ENCODE results near the gene CTTNBP2NL.

The CTTNBP2NL gene

GRCh38 chr1:112417271-112417670 lies 21.3 kb downstream of the CTTNBP2NL start:
- no peak overlapping the region for H3K27ac ChIP-seq (ENCODE audit: extremely low read depth, low read depth, low read length)
- H3K9me3 ChIP-seq (ENCODE audit: control insufficient read depth, insufficient read depth, low read depth, low read length), result no peaks in the 10 kb centered on the region
- H3K4me3 ChIP-seq (ENCODE audit: low read depth, low read length), result no peak overlapping the region
- peaks cover 20 to 49% of the 10 kb centered on the region in 2 experiments for H3K36me3 ChIP-seq (ENCODE audit: control insufficient read depth in 2 of 2, insufficient read depth in 1 of 2, low read length in 2 of 2)
- TF ChIP-seq PBX3 (CRISPR knock-in tag; IDR thresholded peaks at IDR 0.05) (no peak), BCL11B (tag by site-specific recombination; IDR thresholded peaks at IDR 0.05; ENCODE audit: low read depth) (no peak), ZBTB1 (tag by site-specific recombination; IDR thresholded peaks at IDR 0.05) (no peak), ZNF112 (tag by site-specific recombination; IDR thresholded peaks at IDR 0.05) (no peak), ZNF510 (tag by site-specific recombination; IDR thresholded peaks at IDR 0.05; ENCODE audit: insufficient replicate concordance) (no peak), GLI2 (tag by site-specific recombination; IDR thresholded peaks at IDR 0.05; ENCODE audit: borderline replicate concordance, low read depth) (no peak), KLF16 (tag by site-specific recombination; IDR thresholded peaks at IDR 0.05) (no peak), ZNF768 (tag by site-specific recombination; IDR thresholded peaks at IDR 0.05) (no peak), MZF1 (tag by site-specific recombination; IDR thresholded peaks at IDR 0.05; ENCODE audit: borderline replicate concordance) (no peak), ZNF214 (tag by site-specific recombination; IDR thresholded peaks at IDR 0.05; ENCODE audit: borderline replicate concordance) (no peak)
- TF ChIP-seq, protein P1, sequence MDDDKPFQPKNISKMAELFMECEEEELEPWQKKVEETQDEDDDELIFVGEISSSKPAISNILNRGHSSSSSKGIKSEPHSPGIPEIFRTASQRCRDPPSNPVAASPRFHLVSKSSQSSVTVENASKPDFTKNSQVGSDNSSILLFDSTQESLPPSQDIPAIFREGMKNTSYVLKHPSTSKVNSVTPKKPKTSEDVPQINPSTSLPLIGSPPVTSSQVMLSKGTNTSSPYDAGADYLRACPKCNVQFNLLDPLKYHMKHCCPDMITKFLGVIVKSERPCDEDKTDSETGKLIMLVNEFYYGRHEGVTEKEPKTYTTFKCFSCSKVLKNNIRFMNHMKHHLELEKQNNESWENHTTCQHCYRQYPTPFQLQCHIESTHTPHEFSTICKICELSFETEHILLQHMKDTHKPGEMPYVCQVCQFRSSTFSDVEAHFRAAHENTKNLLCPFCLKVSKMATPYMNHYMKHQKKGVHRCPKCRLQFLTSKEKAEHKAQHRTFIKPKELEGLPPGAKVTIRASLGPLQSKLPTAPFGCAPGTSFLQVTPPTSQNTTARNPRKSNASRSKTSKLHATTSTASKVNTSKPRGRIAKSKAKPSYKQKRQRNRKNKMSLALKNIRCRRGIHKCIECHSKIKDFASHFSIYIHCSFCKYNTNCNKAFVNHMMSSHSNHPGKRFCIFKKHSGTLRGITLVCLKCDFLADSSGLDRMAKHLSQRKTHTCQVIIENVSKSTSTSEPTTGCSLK (tag by site-specific recombination; IDR thresholded peaks at IDR 0.05), result no peak
- TF ChIP-seq, protein P2, sequence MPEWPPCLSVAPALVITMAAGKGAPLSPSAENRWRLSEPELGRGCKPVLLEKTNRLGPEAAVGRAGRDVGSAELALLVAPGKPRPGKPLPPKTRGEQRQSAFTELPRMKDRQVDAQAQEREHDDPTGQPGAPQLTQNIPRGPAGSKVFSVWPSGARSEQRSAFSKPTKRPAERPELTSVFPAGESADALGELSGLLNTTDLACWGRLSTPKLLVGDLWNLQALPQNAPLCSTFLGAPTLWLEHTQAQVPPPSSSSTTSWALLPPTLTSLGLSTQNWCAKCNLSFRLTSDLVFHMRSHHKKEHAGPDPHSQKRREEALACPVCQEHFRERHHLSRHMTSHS (tag by site-specific recombination; IDR thresholded peaks at IDR 0.05), result no peak
- POLR2A ChIA-PET, result no interaction called here
- no peaks in the 10 kb centered on the region for H3K4me1 ChIP-seq (ENCODE audit: control insufficient read depth, insufficient read depth, low read length)
- CTCF ChIA-PET, result no interaction called here

GRCh38 chr1:112418099-112418892 lies 22.3 kb downstream of the CTTNBP2NL start:
- no peaks in the 10 kb centered on the region for H3K9me3 ChIP-seq (ENCODE audit: control insufficient read depth, insufficient read depth, low read depth, low read length)
- CTCF ChIA-PET, result no interaction called here
- no peak overlapping the region for H3K4me3 ChIP-seq (ENCODE audit: low read depth, low read length)
- H3K36me3 ChIP-seq (ENCODE audit: control insufficient read depth in 2 of 2, insufficient read depth in 1 of 2, low read length in 2 of 2), result peaks cover 16 to 40% of the 10 kb centered on the region in 2 experiments
- no peak overlapping the region for H3K27ac ChIP-seq (ENCODE audit: extremely low read depth, low read depth, low read length)
- POLR2A ChIA-PET, result no interaction called here
- H3K4me1 ChIP-seq (ENCODE audit: control insufficient read depth, insufficient read depth, low read length), result no peaks in the 10 kb centered on the region
- TF ChIP-seq ZNF23 (tag by site-specific recombination; IDR thresholded peaks at IDR 0.05; ENCODE audit: borderline replicate concordance) (no peak), HOXA7 (CRISPR knock-in tag; IDR thresholded peaks at IDR 0.05; ENCODE audit: borderline replicate concordance) (no peak), PRDM10 (tag by site-specific recombination; IDR thresholded peaks at IDR 0.05) (no peak), CTCF (tag by site-specific recombination; IDR thresholded peaks at IDR 0.05) (no peak), ZNF548 (tag by site-specific recombination; IDR thresholded peaks at IDR 0.05) (no peak), ZNF670 (tag by site-specific recombination; IDR thresholded peaks at IDR 0.05; ENCODE audit: low read depth) (no peak), ZNF391 (tag by site-specific recombination; IDR thresholded peaks at IDR 0.05; ENCODE audit: borderline replicate concordance, low read depth) (no peak)
- TF ChIP-seq, protein P3, sequence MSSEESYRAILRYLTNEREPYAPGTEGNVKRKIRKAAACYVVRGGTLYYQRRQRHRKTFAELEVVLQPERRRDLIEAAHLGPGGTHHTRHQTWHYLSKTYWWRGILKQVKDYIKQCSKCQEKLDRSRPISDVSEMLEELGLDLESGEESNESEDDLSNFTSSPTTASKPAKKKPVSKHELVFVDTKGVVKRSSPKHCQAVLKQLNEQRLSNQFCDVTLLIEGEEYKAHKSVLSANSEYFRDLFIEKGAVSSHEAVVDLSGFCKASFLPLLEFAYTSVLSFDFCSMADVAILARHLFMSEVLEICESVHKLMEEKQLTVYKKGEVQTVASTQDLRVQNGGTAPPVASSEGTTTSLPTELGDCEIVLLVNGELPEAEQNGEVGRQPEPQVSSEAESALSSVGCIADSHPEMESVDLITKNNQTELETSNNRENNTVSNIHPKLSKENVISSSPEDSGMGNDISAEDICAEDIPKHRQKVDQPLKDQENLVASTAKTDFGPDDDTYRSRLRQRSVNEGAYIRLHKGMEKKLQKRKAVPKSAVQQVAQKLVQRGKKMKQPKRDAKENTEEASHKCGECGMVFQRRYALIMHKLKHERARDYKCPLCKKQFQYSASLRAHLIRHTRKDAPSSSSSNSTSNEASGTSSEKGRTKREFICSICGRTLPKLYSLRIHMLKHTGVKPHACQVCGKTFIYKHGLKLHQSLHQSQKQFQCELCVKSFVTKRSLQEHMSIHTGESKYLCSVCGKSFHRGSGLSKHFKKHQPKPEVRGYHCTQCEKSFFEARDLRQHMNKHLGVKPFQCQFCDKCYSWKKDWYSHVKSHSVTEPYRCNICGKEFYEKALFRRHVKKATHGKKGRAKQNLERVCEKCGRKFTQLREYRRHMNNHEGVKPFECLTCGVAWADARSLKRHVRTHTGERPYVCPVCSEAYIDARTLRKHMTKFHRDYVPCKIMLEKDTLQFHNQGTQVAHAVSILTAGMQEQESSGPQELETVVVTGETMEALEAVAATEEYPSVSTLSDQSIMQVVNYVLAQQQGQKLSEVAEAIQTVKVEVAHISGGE (tag by site-specific recombination; conservative IDR thresholded peaks at IDR 0.05; ENCODE audit: low read depth), result no peak

Measured in HEK293 (cell line).